Neural progenitor cell (in vitro differentiated cells): Measurements from ENCODE around the gene SNX32. TPM values are rescaled to one million over a fixed set of nuclear protein-coding genes. Genes with fewer than 3 reads are reported as not detected.

ENCODE experiments used
- DNase-seq: peaks from one replicate; pipeline ENCODE4 v3.0.0-alpha.2; 2016; ENCODE audit warnings: low spot score
- H2AFZ ChIP-seq: fragments of 200-600 bp; sonication (generic); replicated peaks from 2 replicates; pipeline ENCODE4 v1.6.1; 2016; ENCODE audit warnings: antibody characterized with exemption
- H3F3A ChIP-seq: fragments of 200-600 bp; sonication (generic); 2 replicates; pipeline ENCODE4 v1.6.1; 2016; ENCODE audit warnings: antibody characterized with exemption, low read depth
- H3K27ac ChIP-seq: fragments of 200-600 bp; sonication (generic); 2 replicates; pipeline ENCODE4 v1.5.1; 2016; ENCODE audit warnings: mild to moderate bottlenecking
- H3K27me3 ChIP-seq: fragments of 200-600 bp; sonication (generic); 2 replicates; pipeline ENCODE4 v1.6.1; 2016; ENCODE audit warnings: mild to moderate bottlenecking, moderate library complexity
- H3K36me3 ChIP-seq: fragments of 200-600 bp; sonication (generic); 2 replicates; pipeline ENCODE4 v1.5.1; 2016
- H3K4me1 ChIP-seq: fragments of 200-600 bp; sonication (generic); 2 replicates; pipeline ENCODE4 v1.6.1; 2016; ENCODE audit warnings: mixed run types
- H3K4me2 ChIP-seq: fragments of 200-600 bp; sonication (generic); 2 replicates; pipeline ENCODE4 v1.6.1; 2016
- H3K4me3 ChIP-seq: fragments of 200-600 bp; sonication (generic); 2 replicates; pipeline ENCODE4 v1.5.1; 2016
- H3K79me2 ChIP-seq: fragments of 200-600 bp; sonication (generic); 2 replicates; pipeline ENCODE4 v1.6.1; 2016; ENCODE audit warnings: low read depth
- H3K9ac ChIP-seq: fragments of 200-600 bp; sonication (generic); 2 replicates; pipeline ENCODE4 v1.6.1; 2016
- H3K9me3 ChIP-seq: fragments of 200-600 bp; sonication (generic); 2 replicates; pipeline ENCODE4 v1.5.1; 2016; ENCODE audit warnings: low read depth
- H4K20me1 ChIP-seq: fragments of 200-600 bp; sonication (generic); 2 replicates; pipeline ENCODE4 v1.6.1; 2016; ENCODE audit warnings: low read depth
- H3K27ac Mint-ChIP-seq: 3 replicates; pipeline ENCODE4 v1.8.0; 2021; ENCODE audit warnings: mixed read lengths
- H3K27me3 Mint-ChIP-seq: 2 replicates; pipeline ENCODE4 v1.8.0; 2022; ENCODE audit warnings: low read depth, mild to moderate bottlenecking, inconsistent platforms, moderate library complexity, mixed read lengths; ENCODE audit not compliant: insufficient read depth
- H3K36me3 Mint-ChIP-seq: 3 replicates; pipeline ENCODE4 v1.8.0; 2021; ENCODE audit warnings: mixed read lengths
- H3K4me1 Mint-ChIP-seq: 3 replicates; pipeline ENCODE4 v1.8.0; 2021; ENCODE audit warnings: mixed read lengths
- H3K4me3 Mint-ChIP-seq: 3 replicates; pipeline ENCODE4 v1.8.0; 2021; ENCODE audit warnings: mild to moderate bottlenecking, moderate library complexity, mixed read lengths
- H3K9me3 Mint-ChIP-seq: 3 replicates; pipeline ENCODE4 v1.8.0; 2020; ENCODE audit warnings: mixed read lengths
- CTCF ChIP-seq: fragments of 200-600 bp; sonication (generic); IDR thresholded peaks from 2 replicates; pipeline ENCODE4 v1.5.1; 2017; ENCODE audit warnings: antibody characterized with exemption, mild to moderate bottlenecking
- EZH2 ChIP-seq: fragments of 200-600 bp; sonication (generic); IDR thresholded peaks from 2 replicates; pipeline ENCODE4 v1.6.1; 2017; ENCODE audit warnings: antibody characterized with exemption, mild to moderate bottlenecking, moderate library complexity
- EZH2phosphoT487 ChIP-seq: fragments of 200-600 bp; sonication (generic); IDR thresholded peaks from 2 replicates; pipeline ENCODE4 v1.6.1; 2017; ENCODE audit warnings: antibody characterized with exemption
- total RNA-seq: library from RNA; depleted of rRNA; stranded (reverse); fragments of >200 nt; gene quantifications from 2 replicates; pipeline ENCODE4 v1.2.3, GENCODE V29; 2015; ENCODE audit warnings: low replicate concordance

SNX32 gene
- total RNA-seq, 1 donor from 2014 or later, result 1.4 TPM

GRCh38 chr11:65849366-65849765 lies 15.6 kb downstream of the SNX32 start:
- no peaks in the 10 kb centered on the region for H3K27me3 ChIP-seq
- H3K79me2 ChIP-seq, result peaks cover 7% of the 10 kb centered on the region
- H3K9me3 ChIP-seq, result no peaks in the 10 kb centered on the region
- H3K4me3 Mint-ChIP-seq, result peak overlapping the region; percentile 10
- H4K20me1 ChIP-seq, result peaks cover 7% of the 10 kb centered on the region
- no peak overlapping the region for H3K27ac Mint-ChIP-seq
- H3K4me2 ChIP-seq, result no peak overlapping the region
- H3K27ac ChIP-seq, result peak overlapping the region; percentile 29
- no peaks in the 10 kb centered on the region for H3K4me1 ChIP-seq
- TF ChIP-seq CTCF (no peak), EZH2 (no peak), EZH2phosphoT487 (no peak)
- H3K36me3 ChIP-seq, result no peaks in the 10 kb centered on the region
- H3K4me1 Mint-ChIP-seq, result no peaks in the 10 kb centered on the region
- H3K4me3 ChIP-seq, result no peak overlapping the region
- peaks cover 22% of the 10 kb centered on the region for H3K36me3 Mint-ChIP-seq
- H3K9ac ChIP-seq, result no peak overlapping the region
- no peak overlapping the region for H2AFZ ChIP-seq
- H3F3A ChIP-seq, result peaks cover 28% of the 10 kb centered on the region
- no peak for DNase-seq
- peaks cover 13% of the 10 kb centered on the region for H3K27me3 Mint-ChIP-seq
- peaks cover 7% of the 10 kb centered on the region for H3K9me3 Mint-ChIP-seq

- Histone ChIP-seq H3K4me3 (no peak overlapping the region), H3K9ac (no peak overlapping the region), H3F3A (peaks cover 32% of the 10 kb centered on the region), H3K79me2 (peaks cover 12% of the 10 kb centered on the region), H4K20me1 (peaks cover 12% of the 10 kb centered on the region), H3K36me3 (no peaks in the 10 kb centered on the region), H3K27ac (peak overlapping the region; percentile 29), H3K4me1 (no peaks in the 10 kb centered on the region), H3K27me3 (no peaks in the 10 kb centered on the region), H2AFZ (no peak overlapping the region), H3K9me3 (no peaks in the 10 kb centered on the region), H3K4me2 (no peak overlapping the region)
- peaks cover 17% of the 10 kb centered on the region for H3K27me3 Mint-ChIP-seq
- DNase-seq, result no peak
- TF ChIP-seq EZH2phosphoT487, result no peak
- TF ChIP-seq CTCF, result no peak
- TF ChIP-seq EZH2, result no peak
- H3K4me3 Mint-ChIP-seq, result no peak overlapping the region
- peaks cover 7% of the 10 kb centered on the region for H3K9me3 Mint-ChIP-seq
- H3K36me3 Mint-ChIP-seq, result peaks cover 27% of the 10 kb centered on the region
- H3K27ac Mint-ChIP-seq, result no peak overlapping the region
- peaks cover 2% of the 10 kb centered on the region for H3K4me1 Mint-ChIP-seq
Measured at GRCh38 chr11:65849771-65850216, 16.0 kb downstream of the SNX32 start.

- H3F3A ChIP-seq, result peaks cover 39% of the 10 kb centered on the region
- Mint-ChIP-seq H3K4me3 (no peak overlapping the region), H3K27ac (no peak overlapping the region), H3K9me3 (peaks cover 7% of the 10 kb centered on the region), H3K36me3 (peaks cover 31% of the 10 kb centered on the region), H3K4me1 (peaks cover 3% of the 10 kb centered on the region), H3K27me3 (peaks cover 17% of the 10 kb centered on the region)
- no peak for DNase-seq
- H3K27me3 ChIP-seq, result no peaks in the 10 kb centered on the region
- TF ChIP-seq CTCF (no peak), EZH2 (no peak), EZH2phosphoT487 (no peak)
- H3K4me1 ChIP-seq, result no peaks in the 10 kb centered on the region
- no peak overlapping the region for H3K9ac ChIP-seq
- H2AFZ ChIP-seq, result no peak overlapping the region
- no peaks in the 10 kb centered on the region for H3K9me3 ChIP-seq
- H3K27ac ChIP-seq, result no peak overlapping the region
- peaks cover under 1% of the 10 kb centered on the region for H3K36me3 ChIP-seq
- no peak overlapping the region for H3K4me2 ChIP-seq
- H3K4me3 ChIP-seq, result no peak overlapping the region
- peaks cover 18% of the 10 kb centered on the region for H3K79me2 ChIP-seq
- peaks cover 18% of the 10 kb centered on the region for H4K20me1 ChIP-seq
Measured at GRCh38 chr11:65850217-65851082, 16.7 kb downstream of the SNX32 start.
